ENCODE measurements around the gene ERN2.

- no peak for TF ChIP-seq CTCF (conservative IDR thresholded peaks at IDR 0.05)
- no peak for TF ChIP-seq ZFX (IDR thresholded peaks at IDR 0.05)
These were observed 18.8 kb downstream of the ERN2 start for GRCh38 chr16:23694265-23694643.

Measured in C4-2B (cell line).